ENCODE measurements around the gene PNMA1.

PNMA1 gene

GRCh38 chr14:73713803-73714655 is at the start of gene PNMA1:
TSS of gene PNMA1 (minus strand) at chr14:73714384. CDS start at chr14:73713639, 745 bp downstream.
- FAIRE-seq, result no peak

DNA sequence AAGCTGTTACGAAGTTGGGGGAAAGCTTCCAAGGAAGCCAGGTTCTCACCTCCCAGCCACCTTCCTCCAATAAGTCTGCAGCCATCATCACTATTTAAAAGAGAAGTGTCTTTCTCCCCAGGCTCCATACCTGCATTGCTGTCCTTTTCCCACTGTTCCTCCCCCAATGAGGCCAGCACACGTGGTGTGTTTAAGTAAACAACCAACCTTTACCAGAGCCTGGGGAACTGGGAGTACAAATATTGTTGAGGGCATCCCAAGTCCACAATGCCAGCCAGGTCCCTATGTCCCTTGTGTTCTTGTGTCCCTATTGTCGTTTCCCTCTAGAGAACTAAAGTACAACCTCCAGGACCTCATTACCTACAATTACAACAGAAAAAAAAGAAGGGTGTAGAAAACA is 49.2 kb upstream of the PNMA1 start:
- FAIRE-seq, result no peak

GRCh38 chr14:73762375-73762822 is 48.2 kb upstream of the PNMA1 start:
- no peak for FAIRE-seq

GRCh38 chr14:73761618-73762355 is 47.6 kb upstream of the PNMA1 start:
- FAIRE-seq, result no peak

- no peak for FAIRE-seq
Observed at GRCh38 chr14:73760598-73761586, 46.7 kb upstream of the PNMA1 start.

- no peak for FAIRE-seq
Observed at GRCh38 chr14:73759714-73760597, 45.8 kb upstream of the PNMA1 start.

DNA sequence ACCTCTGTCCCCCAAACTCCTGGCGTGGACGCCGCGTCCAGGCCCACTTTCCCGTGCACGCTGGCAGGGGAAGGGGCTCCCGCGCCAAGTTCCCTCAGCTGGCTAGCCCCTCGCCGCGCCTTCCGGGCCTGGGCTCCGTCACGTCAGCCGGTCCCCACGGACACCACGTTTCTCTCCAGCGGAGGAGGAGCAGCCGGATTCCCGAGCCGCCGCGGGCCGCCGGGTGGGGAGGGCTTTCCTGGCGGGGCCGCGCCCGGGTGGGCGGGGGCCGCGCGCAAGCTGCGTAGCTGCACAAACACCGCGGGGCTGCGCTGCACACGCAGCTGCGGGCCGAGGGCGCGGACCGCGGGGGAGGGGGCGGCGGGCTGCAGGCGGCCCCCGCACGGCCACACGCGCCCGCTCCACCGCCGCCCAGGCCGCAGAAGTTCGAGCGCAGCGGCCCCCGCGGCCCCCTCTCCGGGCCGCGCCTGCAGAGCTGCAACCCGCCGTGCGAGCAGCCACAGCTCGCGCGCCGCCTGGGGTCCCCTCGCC is 45.1 kb upstream of the PNMA1 start:
- FAIRE-seq, result no peak

GRCh38 chr14:73758392-73759182 is 44.4 kb upstream of the PNMA1 start:
- no peak for FAIRE-seq

GRCh38 chr14:73757876-73758391 is 43.8 kb upstream of the PNMA1 start:
- FAIRE-seq, result no peak

DNA sequence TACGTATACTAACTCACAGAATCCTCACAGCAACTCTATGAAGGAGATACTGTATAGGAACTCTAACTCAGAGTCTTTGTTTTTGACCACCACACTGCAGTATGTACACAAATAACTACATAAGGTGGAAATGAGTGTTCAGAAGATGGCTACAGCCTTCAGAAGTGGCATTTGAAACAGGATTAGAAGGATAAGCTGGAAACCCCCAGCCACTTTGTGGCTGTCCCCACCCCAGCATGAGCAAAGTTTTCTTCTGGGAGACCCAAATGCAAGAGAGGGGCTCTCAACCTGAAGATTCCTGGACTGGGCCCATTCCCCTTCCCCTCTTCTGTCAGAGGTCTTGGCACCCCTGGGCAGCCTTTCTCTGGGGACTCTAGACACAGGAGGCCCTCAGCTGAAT is 43.2 kb upstream of the PNMA1 start:
- no peak for FAIRE-seq

DNA sequence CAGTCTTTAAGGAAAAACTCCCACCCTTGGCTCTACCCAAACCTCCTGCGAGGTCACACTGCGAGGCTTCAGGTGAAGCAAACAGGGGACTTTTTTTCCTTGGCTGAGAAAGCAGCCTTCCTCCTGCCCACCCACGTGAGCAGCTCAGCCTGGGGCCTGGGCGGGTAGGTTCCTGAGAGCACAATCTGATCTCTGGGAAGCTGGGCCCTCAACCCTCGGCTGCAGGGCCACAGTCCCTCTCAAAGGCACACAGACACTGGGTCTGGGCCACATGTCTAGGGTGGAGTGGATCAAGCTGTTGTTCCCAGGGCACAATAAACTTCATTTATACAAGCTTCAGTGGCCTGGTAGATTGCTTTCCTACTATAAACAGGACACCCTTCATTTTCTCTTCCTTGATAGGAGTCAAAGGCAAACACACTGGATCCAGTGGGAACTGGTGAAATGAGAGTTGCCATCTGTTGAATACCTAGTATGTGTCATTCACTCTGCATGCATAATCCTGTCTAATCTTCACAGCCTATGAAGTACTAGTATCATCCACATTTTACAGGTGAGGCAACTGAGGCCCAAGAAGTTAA is 41.3 kb upstream of the PNMA1 start:
- FAIRE-seq, result no peak

DNA sequence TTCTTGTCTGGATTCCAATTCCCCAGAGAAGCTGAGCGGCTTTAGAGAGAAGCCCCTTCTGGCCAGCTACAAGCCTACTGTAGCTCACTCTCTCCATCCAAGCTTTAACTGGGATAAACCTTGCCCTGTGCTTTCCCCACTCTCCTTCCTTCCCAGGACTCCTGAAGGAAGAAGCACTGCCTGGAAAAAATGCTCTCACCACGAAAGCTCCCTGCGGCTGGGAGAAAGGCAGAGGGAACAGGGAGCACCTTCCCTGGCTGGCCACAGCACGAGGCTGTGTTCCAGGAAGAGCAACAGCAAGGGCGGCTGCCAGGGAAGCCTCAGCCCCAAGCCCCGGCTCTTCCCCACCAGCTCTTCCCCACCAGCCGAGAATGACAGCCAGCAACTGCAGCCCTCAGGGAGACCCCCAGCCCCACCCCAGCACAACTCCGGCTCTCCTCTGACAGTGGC is 40.8 kb upstream of the PNMA1 start:
- no peak for FAIRE-seq

GRCh38 chr14:73753887-73754795 is 40.0 kb upstream of the PNMA1 start:
- no peak for FAIRE-seq

- no peak for FAIRE-seq
Observed at GRCh38 chr14:73753124-73753886, 39.1 kb upstream of the PNMA1 start.

DNA sequence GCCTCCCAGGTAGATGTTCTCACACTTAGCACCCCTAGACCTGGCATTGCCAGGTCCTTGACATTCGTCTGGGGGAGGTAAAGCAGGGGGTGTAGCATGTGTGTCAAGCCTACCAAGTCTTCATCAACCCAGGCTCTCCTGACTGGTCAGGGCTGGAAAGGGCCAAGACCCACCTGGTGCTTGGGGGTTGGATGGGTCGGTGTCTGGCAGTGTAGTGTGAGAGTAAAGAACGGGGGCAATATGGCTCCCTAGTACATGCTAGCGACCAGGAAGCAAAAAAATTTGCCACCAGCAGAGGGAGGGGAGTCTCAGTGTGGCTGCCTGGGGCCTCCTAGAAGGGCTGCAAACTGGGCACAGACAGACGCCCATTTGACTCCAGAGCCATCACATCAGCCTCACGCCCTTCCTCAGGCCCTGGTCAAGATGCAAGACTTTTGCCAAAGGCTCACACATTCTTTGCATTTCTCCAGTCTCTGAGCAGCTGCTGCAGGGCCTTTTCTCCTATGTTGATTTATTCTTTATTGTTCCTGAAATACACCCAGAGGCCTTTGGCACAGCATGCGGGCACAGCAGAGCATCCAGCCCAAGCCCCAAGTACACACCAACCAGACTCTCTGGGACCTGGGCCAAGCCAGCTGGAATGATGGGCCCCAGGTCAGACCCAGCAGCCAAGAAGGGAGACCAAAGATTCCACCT is 38.3 kb upstream of the PNMA1 start:
- no peak for FAIRE-seq

DNA sequence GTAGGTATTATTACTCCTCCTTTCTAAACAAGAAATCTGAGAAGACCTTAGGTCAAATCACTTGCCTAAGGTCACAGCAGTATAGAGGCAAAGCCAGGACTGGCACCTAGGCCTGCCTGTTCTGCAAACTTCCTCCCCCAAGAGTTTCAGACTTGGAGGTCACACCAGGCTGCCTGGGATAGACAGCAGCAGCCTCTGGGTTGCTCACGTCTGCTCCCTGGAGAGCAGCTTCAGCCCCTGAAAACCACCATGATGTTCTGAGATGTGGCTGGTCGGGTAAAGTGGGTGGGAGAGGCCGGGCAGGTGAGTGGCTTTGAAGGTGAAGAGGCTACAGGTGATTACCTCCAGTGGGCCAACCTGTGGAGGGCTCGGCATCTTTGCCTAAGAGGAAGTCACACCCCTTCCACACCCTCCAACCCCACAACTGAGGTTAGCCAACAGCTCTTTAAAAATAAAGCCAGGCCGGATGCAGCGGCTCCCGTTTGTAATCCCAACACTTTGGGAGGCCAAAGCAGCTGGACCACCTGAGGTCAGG is 37.0 kb upstream of the PNMA1 start:
- no peak for FAIRE-seq

DNA sequence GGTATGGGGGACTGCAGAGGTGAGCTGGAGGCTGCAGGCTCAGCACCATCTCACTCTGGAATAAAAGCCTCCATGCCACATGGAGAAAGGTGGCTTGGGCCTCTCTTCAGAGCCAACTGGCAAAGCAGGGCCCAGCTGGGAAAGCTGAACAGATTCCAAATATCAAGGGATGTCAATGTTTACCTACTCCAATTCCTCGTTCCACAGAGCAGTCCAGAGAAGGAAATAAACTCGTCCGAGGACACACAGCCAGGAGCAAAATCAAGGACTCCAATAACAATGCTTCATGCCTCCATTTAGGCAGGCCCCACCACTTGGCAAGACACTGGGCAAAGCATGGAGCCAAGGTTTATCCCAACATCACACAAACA is 36.3 kb upstream of the PNMA1 start:
- no peak for FAIRE-seq
